Calu3 (cell line): ENCODE data around the gene EHD3. TPM values are rescaled to one million over a fixed set of nuclear protein-coding genes. Genes with fewer than 3 reads are reported as not detected.

Experiments used
- BruUV-seq: library from RNA; stranded (reverse); fragments of 400-500 nt; replicated peaks from 2 replicates; lab custom pipeline; 2021; lab: Mats Ljungman, UMichigan
- CTCF ChIA-PET: fragments of 300-600 bp; sonication (Branson Sonifier 250); formaldehyde crosslinking; loops from one replicate; lab custom pipeline; 2022; ENCODE audit warnings: antibody characterized with exemption; lab: Charles Lee
- DNase-seq: peaks from one replicate; pipeline ENCODE4 v3.0.0; 2022
- H3K27ac Mint-ChIP-seq: one replicate; pipeline ENCODE4 v1.8.0; 2022; ENCODE audit warnings: mixed read lengths; ENCODE audit not compliant: unreplicated experiment
- H3K27me3 Mint-ChIP-seq: one replicate; pipeline ENCODE4 v1.8.0; 2022; ENCODE audit warnings: mixed read lengths; ENCODE audit not compliant: unreplicated experiment
- H3K36me3 Mint-ChIP-seq: one replicate; pipeline ENCODE4 v1.8.0; 2022; ENCODE audit warnings: mild to moderate bottlenecking, moderate library complexity, mixed read lengths; ENCODE audit not compliant: insufficient read depth, unreplicated experiment
- H3K4me1 Mint-ChIP-seq: one replicate; pipeline ENCODE4 v1.8.0; 2022; ENCODE audit warnings: mild to moderate bottlenecking, low read depth, mixed read lengths; ENCODE audit not compliant: unreplicated experiment
- H3K4me3 Mint-ChIP-seq: one replicate; pipeline ENCODE4 v1.8.0; 2022; ENCODE audit warnings: mild to moderate bottlenecking, low read depth, moderate library complexity, mixed read lengths; ENCODE audit not compliant: unreplicated experiment
- H3K9me3 Mint-ChIP-seq: one replicate; pipeline ENCODE4 v1.8.0; 2022; ENCODE audit warnings: low read depth, mixed read lengths; ENCODE audit not compliant: unreplicated experiment
- CTCF ChIP-seq: fragments of 200-600 bp; IDR thresholded peaks from one replicate; pipeline ENCODE4 v1.8.0; 2022; ENCODE audit warnings: antibody characterized with exemption; ENCODE audit not compliant: unreplicated experiment
- intact Hi-C: fragments of 100-400 bp; cut with micrococcal nuclease; formaldehyde crosslinking; loops from one replicate; pipeline ENCODE4 v1.10.0; 2022; ENCODE audit not compliant: unreplicated experiment
- total RNA-seq: library from RNA; stranded (reverse); gene quantifications from 2 replicates; pipeline ENCODE4 v1.2.3, GENCODE V29; 2022

The EHD3 gene
- total RNA-seq, 1 experiment from 2014 or later: 1.7 TPM

GRCh38 chr2:31214444-31214915, 19.5 kb upstream of the EHD3 start:
- no peak for DNase-seq
- H3K4me1 Mint-ChIP-seq: no peaks in the 10 kb centered on the region
- no TSS peak for BruUV-seq
- H3K4me3 Mint-ChIP-seq: no peak overlapping the region
- no peaks in the 10 kb centered on the region for H3K36me3 Mint-ChIP-seq
- TF ChIP-seq CTCF: no peak
- intact Hi-C loops: no loop called here
- CTCF ChIA-PET: no interaction called here
- no peak overlapping the region for H3K27ac Mint-ChIP-seq
- peaks cover 45% of the 10 kb centered on the region for H3K27me3 Mint-ChIP-seq
- H3K9me3 Mint-ChIP-seq: no peaks in the 10 kb centered on the region

- CTCF ChIA-PET: no interaction called here
- no peak overlapping the region for H3K27ac Mint-ChIP-seq
- no peaks in the 10 kb centered on the region for H3K9me3 Mint-ChIP-seq
- H3K4me1 Mint-ChIP-seq: no peaks in the 10 kb centered on the region
- intact Hi-C loops: no loop called here
- TF ChIP-seq CTCF: no peak
- no TSS peak for BruUV-seq
- no peaks in the 10 kb centered on the region for H3K36me3 Mint-ChIP-seq
- DNase-seq: no peak
- peaks cover 66% of the 10 kb centered on the region for H3K27me3 Mint-ChIP-seq
- no peak overlapping the region for H3K4me3 Mint-ChIP-seq
Measured at GRCh38 chr2:31216734-31217133, 17.2 kb upstream of the EHD3 start.

GRCh38 chr2:31217465-31218200, 16.3 kb upstream of the EHD3 start, which contains the start of gene CAPN14:
CAPN14 (minus strand) TSS chr2:31217515; CDS start chr2:31205447, 12,068 bp downstream.
- no TSS peak for BruUV-seq
- H3K4me3 Mint-ChIP-seq: no peak within 1 kb of the TSS
- H3K9me3 Mint-ChIP-seq: no peaks in the 10 kb centered on the region
- H3K36me3 Mint-ChIP-seq: no peaks in the 10 kb centered on the region
- no peak for DNase-seq
- intact Hi-C loops: no loop called here
- TF ChIP-seq CTCF: no peak
- H3K4me1 Mint-ChIP-seq: no peaks in the 10 kb centered on the region
- CTCF ChIA-PET: no interaction called here
- no peak within 1 kb of the TSS for H3K27ac Mint-ChIP-seq
- H3K27me3 Mint-ChIP-seq: peaks cover 75% of the 10 kb centered on the region

GRCh38 chr2:31219131-31219969, 14.6 kb upstream of the EHD3 start:
- no peak for DNase-seq
- TF ChIP-seq CTCF: no peak
- CTCF ChIA-PET: no interaction called here
- Mint-ChIP-seq H3K27ac (no peak overlapping the region), H3K4me1 (no peaks in the 10 kb centered on the region), H3K36me3 (no peaks in the 10 kb centered on the region), H3K27me3 (peaks cover 92% of the 10 kb centered on the region), H3K9me3 (no peaks in the 10 kb centered on the region), H3K4me3 (no peak overlapping the region)
- BruUV-seq: no TSS peak
- intact Hi-C loops: no loop called here
